Heart right ventricle (tissue), 16 donors: ENCODE results near the gene KCNIP1. TPM values are rescaled to one million over a fixed set of nuclear protein-coding genes. Genes with fewer than 3 reads are reported as not detected.

Experiments
- ATAC-seq, 8 donors: fragments of 200-7000 bp; cut with Tn5 transposase; one replicate each; pipeline ENCODE4 v1.9.1; 2020; ENCODE audit warnings: mild to moderate bottlenecking in 8 of 8, moderate library complexity in 8 of 8, moderate number of reproducible peaks in 1 of 8
- DNase-seq, 2 donors: peaks; one replicate each; pipeline ENCODE4 v3.0.0-alpha.2; 2020
- H3K27ac ChIP-seq, 10 donors: fragments of 200-600 bp; sonication (generic) in 2 of 10; one replicate each; pipeline versions ENCODE4 v1.5.0 to v1.8.0; 2020 to 2022; ENCODE audit warnings: mild to moderate bottlenecking in 3 of 10
- H3K27me3 ChIP-seq, 7 donors: fragments of 200-600 bp; one replicate each; pipeline ENCODE4 v1.8.0; 2021 to 2022; ENCODE audit warnings: mild to moderate bottlenecking in 2 of 7
- H3K36me3 ChIP-seq, 9 donors: fragments of 200-600 bp; sonication (generic) in 1 of 9; one replicate each; pipeline versions ENCODE4 v1.5.0 to v1.8.0; 2020 to 2022; ENCODE audit warnings: mild to moderate bottlenecking in 2 of 9
- H3K4me1 ChIP-seq, 9 donors: fragments of 200-600 bp; sonication (generic) in 1 of 9; one replicate each; pipeline versions ENCODE4 v1.5.0 to v1.8.0; 2020 to 2022; ENCODE audit warnings: mild to moderate bottlenecking in 4 of 9
- H3K4me3 ChIP-seq, 10 donors: fragments of 200-600 bp; sonication (generic) in 2 of 10; one replicate each; pipeline versions ENCODE4 v1.5.0 to v1.8.0; 2020 to 2022; ENCODE audit warnings: mild to moderate bottlenecking in 7 of 10, moderate library complexity in 2 of 10
- H3K9me3 ChIP-seq, 11 donors: fragments of 200-600 bp in 10 of 11; sonication (generic) in 2 of 11; one replicate each; pipeline versions ENCODE4 v1.5.0 to v1.8.0; 2013 to 2022; ENCODE audit warnings: mild to moderate bottlenecking in 2 of 11, control low read depth in 1 of 11, moderate library complexity in 1 of 11
- CTCF ChIP-seq, 9 donors: fragments of 200-600 bp; sonication (generic) in 2 of 9; IDR thresholded peaks; one replicate each; pipeline versions ENCODE4 v1.5.0 to v1.8.0; 2021 to 2022; ENCODE audit warnings: antibody characterized with exemption in 9 of 9, mild to moderate bottlenecking in 5 of 9, moderate library complexity in 1 of 9
- WGBS, 2 donors: extraction: QIAGEN DNeasy Blood & Tissue Kit; methylation state at CpG; one replicate each; pipeline ENCODE4 v1.1.7; 2013; ENCODE audit warnings: inconsistent platforms in 1 of 2; 5-methylcytosine and 5-hydroxymethylcytosine counted together
- intact Hi-C, 10 donors: fragments of 100-400 bp; cut with DNase I; formaldehyde crosslinking; loops; one replicate each; pipeline versions ENCODE4 v1.11.1 to v1.14.2; 2022
- polyA plus RNA-seq, 2 donors: library from polyadenylated mRNA; stranded (reverse); fragments of 200-250 nt; gene quantifications; one replicate each; pipeline ENCODE4 v1.2.3, GENCODE V29; 2013
- total RNA-seq, 10 donors: library from RNA; stranded (reverse); fragmentation: NEBNext Ultra II Directional in 3 of 10; extraction: Animal tissue kit (Norgen Biotek cat#: 25700) in 3 of 10; gene quantifications; one replicate each; pipeline versions ENCODE4 v1.2.1 to v1.2.4, GENCODE V29; 2021 to 2023
- donor health status: Arrhythmogenic right ventricular cardiomyopathy.
- donor health status: ischemic (EF 13 %, LVEDD 7.1; RV severe dilation, severe dysfunction).
- donor health status: healthy with polysubstance abuse.
- donor health status: DM: no; HTN: yes; CAD: no.
- donor health status: DM: no; HTN: no; CAD: no.
- donor health status: ischemic (EF 25% LVEDD 6.9; RV normal size, moderate dysfunction).
- donor health status: ischemic (EF 25% LVEDD 5.7; RV mildly dilated, moderate dysfunction).
- donor health status: healthy.
- donor health status: DM: yes; HTN: yes; CAD: no.
- donor health status: Ischemic cardiomyopathy.
- donor health status: ischemic (EF 35%, LVEDD 5.7; RV mildly dilated, moderate dysfunction).
- donor health status: nonischemic (EF 11% LVEDD 7.7; RV severe dilation, severe dysfunction).
- donor health status: DM: yes; HTN: yes; CAD: no.
- donor health status: PGD.
- donor health status: ischemic (EF 29% LVEDD 5.4; RV normal size, mild dysfunction).
- donor health status: nonischemic (EF 23%, LVEDD 6.1; RV moderate dilation, normal function).

Gene KCNIP1
- total and polyA plus RNA-seq, 12 donors: 0.06 to 0.67 (median 0.21) TPM; not detected in 7

- intact Hi-C loops: no loop called here
- Histone ChIP-seq H3K27ac (peak overlapping the region in 1 of 10 donors; percentile 32), H3K27me3 (peaks cover 0 to 4% (median 0%) of the 10 kb centered on the region in 7 donors), H3K9me3 (no peaks in the 10 kb centered on the region), H3K4me1 (peaks cover 0 to 8% (median 0%) of the 10 kb centered on the region in 9 donors), H3K4me3 (no peak overlapping the region), H3K36me3 (no peaks in the 10 kb centered on the region)
- ATAC-seq: peak in 1 of 8 donors; percentile 35
- no peak for DNase-seq
- TF ChIP-seq CTCF (IDR thresholded peaks at IDR 0.05): no peak
- WGBS, 2 donors: 61 to 69% methylated on average over 6 of the region's 6 CpGs
Observed at GRCh38 chr5:170475294-170476000, 28.4 kb upstream of the KCNIP1 start.

GRCh38 chr5:170476704-170477103, 27.1 kb upstream of the KCNIP1 start:
- no peaks in the 10 kb centered on the region for H3K36me3 ChIP-seq
- peaks cover 0 to 8% (median 0%) of the 10 kb centered on the region in 9 donors for H3K4me1 ChIP-seq
- no peak for TF ChIP-seq CTCF (IDR thresholded peaks at IDR 0.05)
- ATAC-seq: no peak
- 95 to 96% methylated on average over 3 of the region's 3 CpGs for WGBS, 2 donors
- intact Hi-C loops: no loop called here
- H3K27ac ChIP-seq: no peak overlapping the region
- no peak for DNase-seq
- H3K9me3 ChIP-seq: no peaks in the 10 kb centered on the region
- no peak overlapping the region for H3K4me3 ChIP-seq
- H3K27me3 ChIP-seq: peaks cover 0 to 4% (median 0%) of the 10 kb centered on the region in 7 donors

DNA sequence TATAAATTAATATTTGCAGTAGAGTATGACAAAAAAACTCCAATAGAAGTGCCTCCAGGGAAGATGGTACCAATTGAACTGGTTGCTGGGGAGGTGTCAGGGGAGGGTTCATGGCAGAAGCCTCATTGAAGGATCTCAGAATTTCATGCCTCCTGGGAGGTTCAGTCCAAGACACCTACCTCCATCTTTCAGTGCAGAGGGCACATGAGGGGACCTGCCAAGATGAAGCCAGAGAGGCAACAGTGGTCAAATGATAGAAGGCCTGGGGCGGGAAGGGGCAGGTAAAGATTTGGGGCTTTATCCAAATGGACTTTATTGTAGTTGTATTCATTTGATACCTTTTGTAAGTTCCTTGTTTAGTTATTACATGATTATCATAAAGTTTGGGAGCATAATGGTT, 25.9 kb upstream of the KCNIP1 start:
- WGBS, 2 donors: 100% methylated on average over 1 of the region's 1 CpG
- H3K27ac ChIP-seq: no peak overlapping the region
- no peak for TF ChIP-seq CTCF (IDR thresholded peaks at IDR 0.05)
- ATAC-seq (no peak), DNase-seq (no peak)
- peaks cover 0 to 8% (median 0%) of the 10 kb centered on the region in 9 donors for H3K4me1 ChIP-seq
- intact Hi-C loops: no loop called here
- H3K27me3 ChIP-seq: peaks cover 0 to 4% (median 0%) of the 10 kb centered on the region in 7 donors
- H3K4me3 ChIP-seq: no peak overlapping the region
- no peaks in the 10 kb centered on the region for H3K9me3 ChIP-seq
- H3K36me3 ChIP-seq: no peaks in the 10 kb centered on the region

- intact Hi-C loops: no loop called here
- H3K4me3 ChIP-seq: no peak overlapping the region
- no peaks in the 10 kb centered on the region for H3K9me3 ChIP-seq
- peaks cover 0 to 8% (median 0%) of the 10 kb centered on the region in 9 donors for H3K4me1 ChIP-seq
- WGBS, 2 donors: 76% methylated on average over 6 of the region's 6 CpGs
- H3K27me3 ChIP-seq: peaks cover 0 to 2% (median 0%) of the 10 kb centered on the region in 7 donors
- DNase-seq: no peak
- ATAC-seq: no peak
- no peaks in the 10 kb centered on the region for H3K36me3 ChIP-seq
- H3K27ac ChIP-seq: no peak overlapping the region
- TF ChIP-seq CTCF (IDR thresholded peaks at IDR 0.05): no peak
Observed at GRCh38 chr5:170478306-170478705, 25.5 kb upstream of the KCNIP1 start.
